Choroid plexus epithelial cell (primary cell): ENCODE data around the gene SLC25A21.

Source experiments
- DNase-seq: peaks from one replicate; pipeline ENCODE4 v3.0.0-alpha.2; 2010; ENCODE audit warnings: low read depth
- H3K4me3 ChIP-seq: 2 replicates; pipeline ENCODE4 v1.5.1; 2011; ENCODE audit warnings: low read depth, mild to moderate bottlenecking, control low read depth, low read length, moderate library complexity
- CTCF ChIP-seq: conservative IDR thresholded peaks from 2 replicates; pipeline ENCODE4 v1.5.1; 2011; ENCODE audit warnings: low read depth, mild to moderate bottlenecking, control low read depth, inconsistent platforms, low read length, moderate library complexity

The SLC25A21 gene

GRCh38 chr14:36662543-36663403 is 509.6 kb downstream of the SLC25A21 start:
- peak overlapping the region; percentile 32 for H3K4me3 ChIP-seq
- DNase-seq: peak; percentile 5
- no peak for TF ChIP-seq CTCF

- H3K4me3 ChIP-seq: peak overlapping the region; percentile 53
- DNase-seq: no peak
- TF ChIP-seq CTCF: no peak
Observed at GRCh38 chr14:36662258-36662542, 510.2 kb downstream of the SLC25A21 start.

- peak; percentile 74 for DNase-seq
Observed at GRCh38 chr14:36661506-36662257, 510.7 kb downstream of the SLC25A21 start, which contains the start of gene PAX9. Gene PAX9, plus strand, starts transcription at chr14:36661860. Its CDS starts 230 bp downstream, at chr14:36662090.

GRCh38 chr14:36660736-36661505 is 511.5 kb downstream of the SLC25A21 start:
- no peak for TF ChIP-seq CTCF
- H3K4me3 ChIP-seq: no peak overlapping the region
- no peak for DNase-seq

More at GRCh38 chr14:36661506-36662257, 510.7 kb downstream of the SLC25A21 start, which contains the start of gene PAX9:
- no peak for TF ChIP-seq CTCF
- peak within 1 kb of the TSS; percentile 53 for H3K4me3 ChIP-seq

GRCh38 chr14:36659822-36660735 is 512.3 kb downstream of the SLC25A21 start:
- no peak for DNase-seq
- TF ChIP-seq CTCF: no peak
- no peak overlapping the region for H3K4me3 ChIP-seq

GRCh38 chr14:36659010-36659821 is 513.2 kb downstream of the SLC25A21 start:
- TF ChIP-seq CTCF: no peak
- no peak overlapping the region for H3K4me3 ChIP-seq
- DNase-seq: no peak
